Skeletal muscle cell (primary cell): Measurements from ENCODE around the gene SLC38A10.
"Not testable (repeated sequence)": the region's sequence is repeated elsewhere in the genome, so short reads cannot be mapped to it uniquely, and the experiment has no call there.

Experiments used
- DNase-seq: peaks from one replicate; pipeline ENCODE4 v3.0.0-alpha.2; 2010; ENCODE audit warnings: low read depth
- H3K4me3 ChIP-seq: 2 replicates; pipeline ENCODE4 v1.5.1; 2011; ENCODE audit warnings: low read depth, mild to moderate bottlenecking, control low read depth, low read length, moderate library complexity

The SLC38A10 gene

DNA sequence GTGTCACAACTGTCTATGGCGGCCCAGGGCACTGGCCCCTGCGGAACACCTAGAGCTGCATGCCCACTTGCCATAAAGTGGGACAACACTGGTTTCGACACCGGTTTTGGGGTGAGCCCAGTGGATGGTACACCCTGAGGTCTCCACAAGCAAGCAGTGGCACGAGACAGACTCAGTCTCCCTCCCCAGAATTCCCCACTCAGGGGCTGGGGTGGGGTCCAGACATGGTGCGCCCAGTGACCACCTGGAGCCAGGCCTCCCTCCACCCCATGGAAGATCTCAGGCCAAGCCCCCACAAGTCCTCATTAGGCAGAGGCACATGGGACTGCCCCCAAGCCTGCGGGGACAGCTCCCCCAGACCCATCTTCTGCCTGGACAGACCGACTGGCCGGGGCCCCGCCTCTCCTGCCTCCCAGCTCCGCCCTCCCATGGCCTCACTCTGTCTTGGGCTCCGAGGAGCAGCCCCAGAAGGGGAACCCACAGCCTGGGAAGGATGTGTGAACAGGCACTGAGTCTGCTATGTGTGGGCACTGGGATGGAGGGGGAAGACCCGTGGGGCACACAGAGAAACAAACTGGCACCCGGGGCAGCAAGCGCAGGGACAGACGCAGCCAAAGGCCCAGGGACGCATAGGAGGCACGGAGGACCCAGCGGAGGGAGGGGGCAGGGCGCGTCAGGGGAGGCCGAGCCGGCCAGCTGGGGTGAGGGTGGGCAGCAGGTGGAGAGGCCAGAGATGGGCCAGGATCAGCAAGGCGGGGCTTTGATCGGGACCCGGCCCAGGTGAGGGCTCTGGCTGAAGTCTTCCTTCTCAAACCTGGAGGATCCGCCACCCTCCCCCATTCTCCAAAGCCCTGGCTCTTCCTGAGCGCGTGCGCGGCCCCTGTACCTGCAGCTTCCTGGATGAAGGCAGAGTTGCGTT, 59.0 kb downstream of the SLC38A10 start:
- DNase-seq, result no peak
- H3K4me3 ChIP-seq, result no peak overlapping the region

DNA sequence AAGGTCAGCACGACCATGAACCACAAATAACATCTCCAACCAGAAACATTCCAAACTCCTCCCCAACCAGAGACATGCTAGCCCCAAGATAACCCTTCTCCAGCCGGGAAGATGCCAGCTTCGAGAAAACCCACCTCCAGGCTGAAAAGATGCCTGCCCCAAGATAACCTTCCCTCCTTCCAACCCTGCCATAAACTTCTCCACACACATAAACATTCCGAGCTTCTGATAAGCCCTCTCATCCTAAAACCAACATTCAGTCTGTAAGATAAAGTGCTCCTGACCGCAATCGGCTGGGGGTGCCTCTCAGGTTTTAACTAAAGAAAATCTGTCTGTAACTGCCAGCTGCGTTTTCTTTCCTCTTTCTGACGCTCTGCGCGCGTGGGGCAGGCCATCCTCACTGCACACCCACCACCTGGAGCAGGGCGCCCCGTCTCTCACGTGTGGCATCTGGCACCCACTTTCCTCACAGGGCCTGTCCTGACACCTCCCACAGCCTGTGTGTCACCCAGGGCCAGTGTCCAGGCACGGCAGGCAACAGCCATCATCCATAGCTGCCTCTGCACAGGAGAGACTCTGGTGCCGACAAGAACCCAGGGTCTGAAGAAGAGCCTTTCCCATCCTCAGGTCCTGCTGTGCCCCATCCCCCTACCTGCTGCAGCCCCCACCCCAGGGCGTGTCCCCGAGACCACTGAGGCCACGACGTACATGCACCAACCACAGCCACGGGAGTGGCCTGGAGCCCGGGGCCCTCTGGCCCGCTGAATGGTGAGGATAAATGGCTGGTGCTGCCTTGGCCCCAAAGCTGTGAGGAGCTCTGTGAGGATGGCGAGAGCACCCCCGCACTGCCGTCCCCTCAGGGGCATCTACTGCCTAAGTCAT, 59.9 kb downstream of the SLC38A10 start:
- DNase-seq, result no peak
- no peak overlapping the region for H3K4me3 ChIP-seq

DNA sequence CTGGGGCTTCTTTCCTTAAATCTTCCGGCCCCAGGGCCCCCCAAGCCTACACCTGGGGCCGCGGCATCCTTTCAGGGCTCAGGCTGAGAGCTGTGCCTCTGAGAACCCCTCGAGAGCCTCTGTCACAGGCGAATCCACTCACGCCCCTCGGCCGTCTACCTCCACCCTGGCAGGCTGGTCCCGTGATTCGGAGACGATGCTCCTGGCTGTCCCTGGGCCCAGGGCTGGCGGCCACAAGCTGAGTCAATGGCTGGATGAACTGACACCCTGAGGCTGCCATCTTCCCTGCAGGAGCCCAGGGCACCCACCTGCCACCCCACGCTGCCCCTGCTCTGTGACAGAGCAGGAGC, 60.6 kb downstream of the SLC38A10 start:
- H3K4me3 ChIP-seq, result no peak overlapping the region
- no peak for DNase-seq

DNA sequence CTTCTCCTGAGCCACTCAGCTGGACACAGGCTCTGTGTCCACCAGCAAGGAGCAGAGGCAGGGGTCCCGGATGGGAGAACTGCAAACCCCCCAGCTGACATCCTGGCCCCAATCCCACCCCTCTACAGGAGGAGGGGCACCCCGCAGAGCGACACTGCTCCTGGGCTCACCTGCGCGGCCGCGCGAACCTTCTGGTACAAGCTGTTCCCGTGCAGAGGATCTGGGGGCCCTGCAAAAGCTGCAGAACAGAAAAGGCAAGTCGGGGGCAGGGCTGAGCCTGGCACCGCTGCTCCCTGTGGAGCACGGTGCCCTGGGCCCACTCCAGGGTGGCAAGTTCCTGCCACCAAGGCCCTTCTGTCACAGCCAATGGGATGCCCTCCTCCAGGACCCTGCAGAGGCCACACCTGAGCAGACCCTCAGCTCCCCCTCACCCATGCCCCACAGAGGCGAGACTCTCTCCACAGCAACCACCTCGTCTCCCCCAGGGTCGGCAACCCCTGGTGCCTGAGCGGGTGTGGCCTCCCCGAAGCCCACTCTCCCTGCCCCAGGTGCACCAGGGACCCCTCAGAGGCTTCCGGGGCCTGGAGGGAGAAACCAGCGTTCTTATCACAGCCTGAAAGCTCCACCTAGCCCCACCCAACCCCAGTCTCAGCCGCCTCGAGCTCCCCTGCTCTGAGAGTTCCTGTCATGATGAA, 61.1 kb downstream of the SLC38A10 start:
- no peak for DNase-seq
- H3K4me3 ChIP-seq, result no peak overlapping the region

DNA sequence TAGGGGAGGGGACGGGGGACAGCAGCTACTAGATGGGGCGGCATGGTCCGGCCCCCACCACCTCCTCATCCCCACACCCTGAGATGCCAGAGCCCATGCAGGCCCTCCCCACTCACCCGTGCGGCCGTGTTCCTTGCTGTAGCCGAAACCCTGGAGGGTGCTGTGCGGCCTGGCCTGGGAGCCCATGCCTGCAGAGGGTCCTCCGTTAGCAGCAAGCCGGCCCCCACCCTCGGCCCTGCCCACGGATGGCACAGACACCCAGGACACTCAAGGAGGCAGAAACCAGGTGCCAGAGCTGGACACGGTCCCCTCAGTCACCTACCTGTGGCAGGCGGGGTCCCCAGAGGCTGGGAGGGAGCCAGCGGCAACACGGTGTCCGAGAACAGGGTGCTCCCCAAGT, 61.8 kb downstream of the SLC38A10 start:
- DNase-seq, result no peak
- no peak overlapping the region for H3K4me3 ChIP-seq

DNA sequence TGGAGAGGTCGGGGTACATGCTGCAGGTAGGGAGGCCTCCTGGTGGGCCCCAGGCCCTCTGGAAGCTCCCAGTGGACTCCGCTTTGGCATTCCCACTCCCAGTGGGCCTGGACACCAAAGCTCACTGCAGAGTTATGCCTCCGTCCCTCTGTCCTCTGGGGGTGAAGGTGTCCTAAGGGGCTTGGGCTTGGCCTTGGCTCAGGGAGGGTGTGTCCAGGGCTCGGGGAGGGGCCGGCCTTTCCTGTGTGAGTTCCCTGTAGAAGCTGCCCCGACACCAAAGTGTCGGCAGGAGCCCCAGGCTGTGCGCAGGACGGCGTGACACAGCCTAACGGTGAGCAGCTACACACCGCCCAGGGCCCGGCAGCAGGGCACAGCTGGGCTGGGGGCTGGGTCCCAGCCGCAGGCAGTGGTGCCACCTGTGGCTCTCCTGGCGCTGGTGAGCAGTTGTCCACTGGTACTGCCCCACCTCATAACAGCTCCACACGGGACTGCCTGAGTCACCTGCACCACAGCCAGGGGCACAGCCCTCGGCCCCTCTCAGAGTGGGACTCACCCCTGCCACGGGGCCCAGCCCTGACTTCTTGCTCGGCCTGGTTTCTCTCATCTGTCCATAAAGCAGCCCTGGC, 62.4 kb downstream of the SLC38A10 start:
- DNase-seq, result no peak
- H3K4me3 ChIP-seq, result no peak overlapping the region

DNA sequence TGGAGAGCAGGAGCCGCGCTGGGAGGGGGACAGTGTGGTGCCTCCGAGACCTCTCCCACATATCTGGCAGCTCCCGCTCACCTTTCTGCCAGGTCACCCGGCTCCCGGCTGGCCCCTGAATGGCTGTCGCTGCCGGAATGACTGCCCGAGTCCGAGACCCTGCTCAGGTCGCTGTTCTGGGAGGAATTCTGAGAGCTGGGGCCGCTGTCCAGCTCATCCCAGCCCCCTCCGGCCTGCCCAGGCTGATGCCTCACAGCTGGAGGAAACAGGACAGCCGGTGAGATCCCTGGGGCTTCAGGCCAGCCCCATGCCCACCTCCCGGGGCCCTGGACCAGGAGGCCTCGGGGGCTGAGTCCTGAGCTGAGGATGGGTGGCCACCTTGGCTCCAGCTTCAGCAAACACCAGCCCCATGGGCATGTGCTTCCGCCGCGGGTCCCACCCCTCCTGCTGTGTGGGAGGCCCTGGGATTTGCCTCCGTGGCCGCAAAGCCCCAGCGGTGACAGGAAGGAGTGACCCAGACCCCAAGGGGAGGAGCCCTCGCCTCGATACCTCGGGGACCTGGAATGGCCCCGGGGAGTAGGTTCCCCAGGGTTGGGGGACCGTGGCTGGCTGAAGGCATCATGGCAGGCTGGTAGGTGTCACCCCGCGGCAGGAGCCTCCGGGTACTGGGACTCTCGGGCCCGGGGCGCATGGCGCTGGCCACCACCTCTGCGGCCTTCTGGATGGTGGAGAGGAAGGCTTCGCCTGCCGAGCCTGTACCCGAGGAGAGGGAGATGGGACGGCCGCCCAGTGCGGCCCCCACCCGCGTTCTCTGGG, 63.1 kb downstream of the SLC38A10 start:
- DNase-seq, result no peak
- no peak overlapping the region for H3K4me3 ChIP-seq

DNA sequence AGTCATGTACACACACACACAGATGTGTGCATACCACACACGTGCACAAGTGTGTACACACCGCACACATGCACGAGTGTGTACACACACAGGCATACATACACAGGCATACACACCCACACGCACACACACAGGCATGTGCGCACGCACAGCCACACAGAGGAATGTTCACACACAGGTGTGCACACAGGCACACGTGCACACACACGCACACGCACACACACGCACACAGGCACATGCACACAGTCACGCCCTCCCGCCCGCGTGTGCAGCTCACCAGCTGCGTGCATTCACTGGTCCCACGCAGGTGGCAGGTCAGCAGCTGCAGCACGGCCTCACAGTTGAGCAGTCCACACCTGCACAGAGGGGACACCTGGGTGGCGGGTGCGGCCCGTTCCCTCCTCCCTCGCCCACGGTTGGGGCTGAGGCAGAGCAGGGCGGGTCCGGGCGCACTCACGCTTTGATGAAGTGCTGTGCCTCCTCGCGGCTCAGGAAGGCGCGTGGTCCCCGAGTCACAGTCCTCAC, 63.9 kb downstream of the SLC38A10 start:
- no peak overlapping the region for H3K4me3 ChIP-seq
- no peak for DNase-seq

DNA sequence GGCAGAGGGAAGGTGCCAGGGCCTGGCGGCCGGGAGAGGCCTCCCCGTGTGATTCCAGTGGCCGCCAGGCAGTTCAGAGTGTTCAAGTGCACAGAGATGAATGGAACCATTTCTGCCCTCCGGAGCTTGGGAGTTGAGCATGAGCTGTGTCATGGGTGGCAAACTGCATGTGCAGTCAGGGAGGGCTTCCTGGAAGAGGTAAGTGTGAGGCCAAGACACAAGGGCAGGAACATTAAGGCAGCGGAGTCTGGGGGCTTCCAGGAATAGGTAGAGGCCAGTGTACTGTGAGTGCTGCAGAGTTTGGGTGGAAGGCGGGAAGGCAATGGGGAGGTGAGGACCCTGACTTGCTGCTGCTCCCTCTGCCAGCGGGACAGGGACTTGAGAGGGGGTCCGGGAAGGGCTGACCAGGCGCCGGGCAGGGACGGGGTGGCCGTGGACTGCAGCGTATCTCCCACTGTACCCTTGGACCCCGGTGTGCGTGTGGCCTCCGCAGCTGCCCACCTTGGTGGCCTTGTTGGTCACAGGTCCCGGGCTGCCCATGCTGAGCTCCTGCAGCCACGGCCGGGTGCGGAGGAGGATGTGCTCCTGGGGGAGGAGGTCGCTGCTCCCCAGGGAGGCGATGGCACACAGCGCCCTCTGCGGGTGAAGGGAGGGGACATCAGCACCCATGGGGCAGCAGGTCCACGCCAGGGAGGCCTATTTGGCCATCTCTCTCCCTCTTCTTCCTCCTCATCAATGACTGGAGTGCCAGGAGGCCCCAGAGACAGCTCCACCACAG, 64.9 kb downstream of the SLC38A10 start:
- no peak overlapping the region for H3K4me3 ChIP-seq
- DNase-seq, result no peak

DNA sequence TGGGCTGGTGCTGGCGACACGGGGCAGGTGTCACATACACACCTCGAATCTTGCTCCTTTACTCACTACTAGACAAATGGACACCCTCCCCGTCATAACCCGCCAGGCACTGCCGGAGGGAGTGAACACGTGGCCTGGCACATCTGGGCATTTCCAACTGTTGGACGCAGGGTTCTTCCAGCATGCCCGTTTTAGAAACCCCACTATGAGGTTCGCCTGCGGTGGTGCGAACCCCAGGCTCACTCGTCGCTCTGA, 65.5 kb downstream of the SLC38A10 start:
- DNase-seq, result no peak
- no peak overlapping the region for H3K4me3 ChIP-seq

DNA sequence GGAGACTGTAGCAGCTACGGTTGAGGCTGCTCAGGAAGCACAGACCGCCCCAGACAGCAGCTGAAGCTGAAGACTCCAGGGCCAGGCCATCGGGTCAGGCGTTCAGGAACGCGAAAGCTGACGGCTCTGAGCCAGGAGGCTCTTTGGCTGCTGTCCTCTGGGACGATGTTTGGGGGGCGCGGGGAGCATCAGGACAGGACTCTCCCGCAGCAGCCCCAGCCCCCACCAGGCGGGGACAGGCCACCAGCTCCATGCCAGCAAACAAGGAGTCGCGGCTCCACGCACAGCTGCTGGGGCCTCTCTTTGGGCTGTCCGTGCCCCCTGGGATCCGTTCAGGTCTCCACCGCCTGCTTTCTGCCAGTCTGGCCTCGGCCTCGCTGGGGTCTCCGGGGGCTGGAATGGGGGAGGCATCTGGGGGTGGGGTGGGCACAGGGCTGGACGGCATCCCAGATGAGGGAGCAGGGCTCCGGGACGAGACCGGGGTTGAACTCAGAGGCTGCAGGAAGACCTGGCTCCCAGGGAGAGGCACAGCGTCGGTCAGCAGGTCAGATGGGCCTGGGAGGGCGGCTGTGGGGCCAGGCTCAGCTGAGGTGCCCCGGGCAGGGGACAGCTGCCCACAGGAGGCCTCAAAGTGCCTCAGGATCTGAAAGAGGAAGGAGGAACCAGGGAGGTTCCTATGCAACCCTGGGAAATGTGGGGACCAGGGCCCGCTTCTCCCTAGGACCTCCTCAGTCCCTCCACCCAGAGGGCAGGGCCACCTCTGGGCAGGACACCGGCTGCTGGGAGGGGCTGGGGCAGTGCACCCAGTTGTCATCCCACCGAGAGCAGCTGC, 66.1 kb downstream of the SLC38A10 start:
- no peak for DNase-seq
- no peak overlapping the region for H3K4me3 ChIP-seq

DNA sequence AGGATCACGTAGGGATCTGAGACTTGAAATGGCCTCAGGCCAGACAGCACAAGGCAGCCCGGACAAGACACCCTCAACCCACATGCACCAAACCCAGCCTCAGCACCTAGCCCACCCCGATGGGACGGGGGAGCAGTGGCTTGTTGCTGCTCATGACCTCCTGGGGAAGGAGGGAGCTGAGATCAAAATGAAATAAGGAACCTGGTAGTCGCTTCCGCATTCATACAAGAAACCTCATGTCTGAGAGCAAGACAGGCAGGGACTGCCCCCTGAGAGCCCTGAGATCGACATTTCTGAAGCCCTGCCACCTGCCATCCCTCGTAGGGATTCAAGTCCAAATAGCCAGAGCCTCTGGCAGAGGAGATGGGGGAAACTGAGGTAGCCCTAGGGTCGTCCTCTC, 66.7 kb downstream of the SLC38A10 start:
- no peak overlapping the region for H3K4me3 ChIP-seq
- no peak for DNase-seq

DNA sequence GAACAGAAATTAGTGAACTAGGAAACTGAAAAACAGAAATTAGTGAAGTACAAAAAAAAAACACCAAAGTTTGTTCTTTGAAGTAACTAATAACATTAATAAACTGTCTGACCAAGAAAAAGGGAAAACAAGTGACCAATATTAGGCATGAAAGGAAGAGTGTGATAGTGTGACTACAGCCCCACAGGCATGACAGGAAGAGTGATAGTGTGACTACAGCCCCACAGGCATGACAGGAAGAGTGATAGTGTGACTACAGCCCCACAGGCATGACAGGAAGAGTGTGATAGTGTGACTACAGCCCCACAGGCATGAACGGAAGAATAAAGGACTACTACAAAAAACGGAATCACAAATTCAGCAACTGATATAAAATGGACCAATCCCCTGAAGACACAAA, 67.5 kb downstream of the SLC38A10 start:
- H3K4me3 ChIP-seq, DNase-seq: not testable (repeated sequence)

DNA sequence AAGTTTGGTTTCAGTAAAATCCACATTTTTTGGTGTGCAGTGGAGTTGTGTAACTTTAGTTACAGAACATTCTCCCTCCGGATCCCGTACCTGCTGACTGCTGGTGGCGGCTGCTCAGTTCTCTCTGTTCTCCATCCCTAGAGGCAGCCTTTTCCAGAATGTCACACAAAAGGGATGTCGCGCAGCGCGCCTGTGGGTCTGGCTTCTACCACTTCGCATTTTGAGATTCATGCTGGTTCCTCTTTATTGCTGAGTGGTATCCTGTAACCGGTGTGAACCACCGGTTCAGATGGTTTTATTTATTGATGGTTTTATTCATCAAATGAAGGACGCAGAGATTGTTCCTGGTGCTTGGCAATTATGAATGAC, 71.4 kb downstream of the SLC38A10 start:
- H3K4me3 ChIP-seq, result peak overlapping the region; percentile 55
- no peak for DNase-seq

DNA sequence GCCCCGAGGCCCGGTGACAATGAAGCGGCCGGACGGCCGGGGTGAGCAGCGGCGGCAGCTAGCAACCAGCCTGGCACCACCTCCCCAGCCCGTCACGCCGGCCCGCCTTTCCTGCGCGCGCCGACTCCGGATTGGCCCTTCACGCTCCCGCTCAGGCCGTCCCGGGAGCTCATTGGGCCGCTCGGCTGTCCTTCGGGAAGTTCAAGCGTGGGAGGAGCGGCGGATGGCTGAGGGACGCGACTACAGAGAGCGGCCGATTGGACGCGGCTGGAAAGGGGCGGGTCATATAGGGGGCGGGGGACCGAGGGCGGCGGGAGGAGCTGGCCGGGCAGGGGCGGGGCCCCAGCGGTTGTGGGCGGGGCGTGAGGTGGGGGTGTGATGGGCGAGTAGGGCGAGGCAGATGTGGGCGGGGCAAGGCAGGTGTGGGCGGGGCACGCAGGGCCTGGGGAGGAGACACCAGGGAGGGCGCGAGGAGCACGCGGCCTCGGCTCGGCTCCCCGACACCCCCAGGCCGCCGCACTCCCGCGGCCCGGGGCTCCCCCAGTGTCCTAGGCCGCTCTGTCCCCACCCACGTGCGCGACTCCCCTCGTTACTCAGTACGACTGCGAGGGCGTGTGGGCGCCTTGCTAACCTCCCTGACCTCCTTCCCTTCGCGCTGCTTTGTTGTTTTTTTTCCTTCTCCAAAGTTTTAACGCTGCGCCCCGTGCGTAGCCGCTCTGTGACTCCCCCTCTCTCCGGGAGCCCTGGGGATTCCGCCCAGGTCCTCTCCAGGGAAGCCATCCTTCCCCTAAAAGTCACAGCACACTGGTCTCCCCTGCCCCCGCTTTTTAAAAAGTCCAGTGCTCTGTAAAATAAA, 72.0 kb downstream of the SLC38A10 start, which contains the start of gene CEP131:
Gene CEP131, minus strand, starts transcription at position 60 of the 856 bp plus-strand sequence. CDS start 2,909 bp downstream, outside the sequence.
- H3K4me3 ChIP-seq, result peak within 1 kb of the TSS; percentile 83
- peak; percentile 92 for DNase-seq

DNA sequence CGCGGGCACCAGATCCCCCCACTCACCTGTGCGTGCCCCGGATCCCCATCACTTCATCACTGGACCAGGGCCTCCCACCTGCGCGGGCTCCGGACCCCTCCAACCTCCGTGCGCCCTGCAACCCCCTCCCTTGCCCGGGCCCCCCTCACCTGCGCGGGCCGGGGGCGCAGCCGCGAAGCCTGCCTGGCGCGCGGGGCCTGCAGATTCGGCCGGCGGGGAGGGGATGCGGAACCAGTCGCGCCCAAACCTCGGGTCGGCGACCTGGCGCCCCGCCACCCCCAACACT, 72.5 kb downstream of the SLC38A10 start:
- H3K4me3 ChIP-seq, result peak overlapping the region; percentile 83
- DNase-seq, result no peak
